HFF-Myc (cell line): ENCODE measurements around the gene ANO4.

Source experiments
- DNase-seq: peaks from one replicate; pipeline ENCODE4 v3.0.0-alpha.2; 2011; ENCODE audit warnings: low read depth; ENCODE audit errors: extremely low read depth
- H3K4me3 ChIP-seq: replicated peaks from 2 replicates; pipeline ENCODE4 v1.5.1; 2011; ENCODE audit warnings: low read depth, mild to moderate bottlenecking, control low read depth, low read length
- TF ChIP-seq, protein P1 (sequence below): IDR thresholded peaks from 2 replicates; pipeline ENCODE4 v1.5.1; 2012; ENCODE audit warnings: mild to moderate bottlenecking, low read depth, low read length, control low read depth; ENCODE audit errors: missing control alignments

ANO4 gene

DNA sequence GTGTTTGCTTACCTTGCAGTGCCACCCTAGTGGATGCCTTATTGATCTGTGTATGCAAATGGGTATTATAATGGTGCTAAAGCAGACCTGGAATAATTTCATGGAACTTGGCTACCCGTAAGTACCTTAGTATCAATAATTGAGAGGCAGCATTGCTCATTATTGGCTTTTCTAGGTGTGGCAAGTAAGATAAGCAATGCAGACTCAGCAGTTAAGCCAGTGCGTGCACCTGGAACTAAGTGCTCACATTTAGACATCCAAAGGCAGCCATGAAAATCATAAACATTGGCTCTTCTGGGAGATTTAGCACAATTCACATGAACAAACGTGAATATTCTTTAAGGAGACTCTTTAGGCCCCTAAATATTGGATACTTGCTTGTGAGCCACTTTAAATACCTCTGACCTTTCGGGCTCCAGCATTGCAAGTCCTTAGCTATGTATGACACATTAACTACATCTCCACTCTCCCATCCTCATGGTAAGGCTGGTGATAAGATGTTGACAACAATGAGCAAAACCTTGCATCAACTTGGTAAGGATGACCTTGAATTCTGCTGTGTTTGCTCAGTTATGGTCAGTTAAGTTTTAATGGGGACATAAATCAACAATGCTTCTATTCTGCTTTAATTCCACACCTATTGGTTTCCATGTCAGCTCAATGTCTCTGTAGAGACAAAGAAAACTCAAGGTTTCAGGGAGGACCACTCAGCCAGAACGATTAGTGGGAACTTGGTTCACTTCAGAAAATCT, 303.4 kb downstream of the ANO4 start:
- no peak overlapping the region for H3K4me3 ChIP-seq
- TF ChIP-seq, protein P1, sequence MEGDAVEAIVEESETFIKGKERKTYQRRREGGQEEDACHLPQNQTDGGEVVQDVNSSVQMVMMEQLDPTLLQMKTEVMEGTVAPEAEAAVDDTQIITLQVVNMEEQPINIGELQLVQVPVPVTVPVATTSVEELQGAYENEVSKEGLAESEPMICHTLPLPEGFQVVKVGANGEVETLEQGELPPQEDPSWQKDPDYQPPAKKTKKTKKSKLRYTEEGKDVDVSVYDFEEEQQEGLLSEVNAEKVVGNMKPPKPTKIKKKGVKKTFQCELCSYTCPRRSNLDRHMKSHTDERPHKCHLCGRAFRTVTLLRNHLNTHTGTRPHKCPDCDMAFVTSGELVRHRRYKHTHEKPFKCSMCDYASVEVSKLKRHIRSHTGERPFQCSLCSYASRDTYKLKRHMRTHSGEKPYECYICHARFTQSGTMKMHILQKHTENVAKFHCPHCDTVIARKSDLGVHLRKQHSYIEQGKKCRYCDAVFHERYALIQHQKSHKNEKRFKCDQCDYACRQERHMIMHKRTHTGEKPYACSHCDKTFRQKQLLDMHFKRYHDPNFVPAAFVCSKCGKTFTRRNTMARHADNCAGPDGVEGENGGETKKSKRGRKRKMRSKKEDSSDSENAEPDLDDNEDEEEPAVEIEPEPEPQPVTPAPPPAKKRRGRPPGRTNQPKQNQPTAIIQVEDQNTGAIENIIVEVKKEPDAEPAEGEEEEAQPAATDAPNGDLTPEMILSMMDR = no peak
- no peak for DNase-seq

DNA sequence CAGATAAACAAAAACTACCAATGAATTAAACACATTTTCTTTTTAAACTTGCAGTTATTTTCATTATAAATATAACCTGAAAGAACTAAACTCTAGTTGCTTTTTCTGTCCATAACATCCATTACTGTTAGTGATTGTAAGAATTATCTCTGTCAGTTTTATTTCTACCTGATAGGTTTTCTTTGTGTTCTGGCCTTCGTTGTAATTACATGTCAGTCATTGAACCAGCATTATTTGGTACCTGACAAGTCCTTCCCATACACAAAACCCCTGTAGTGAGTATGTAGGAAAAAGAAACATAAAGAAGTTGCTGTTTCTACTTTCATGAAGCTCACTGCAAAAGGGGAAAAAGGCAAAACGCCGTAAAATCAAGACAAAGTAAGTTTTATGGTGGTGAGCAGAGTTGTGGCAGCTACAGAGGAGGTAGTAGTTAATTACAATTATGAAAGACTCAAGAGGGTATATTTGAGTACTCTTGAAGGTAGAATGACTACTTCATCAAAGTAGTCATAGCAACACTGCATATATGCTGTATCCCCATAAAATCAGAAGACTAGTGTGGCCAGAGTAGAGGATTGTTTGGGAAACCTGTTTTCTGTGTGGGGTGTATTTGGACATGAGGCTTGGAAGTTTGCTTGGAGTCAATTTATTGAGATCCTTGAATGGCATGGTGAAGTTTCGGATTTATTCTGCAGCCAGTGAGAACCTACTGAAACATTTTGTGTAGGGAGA, 312.6 kb downstream of the ANO4 start:
- TF ChIP-seq, protein P1 = no peak
- no peak overlapping the region for H3K4me3 ChIP-seq
- DNase-seq = no peak

DNA sequence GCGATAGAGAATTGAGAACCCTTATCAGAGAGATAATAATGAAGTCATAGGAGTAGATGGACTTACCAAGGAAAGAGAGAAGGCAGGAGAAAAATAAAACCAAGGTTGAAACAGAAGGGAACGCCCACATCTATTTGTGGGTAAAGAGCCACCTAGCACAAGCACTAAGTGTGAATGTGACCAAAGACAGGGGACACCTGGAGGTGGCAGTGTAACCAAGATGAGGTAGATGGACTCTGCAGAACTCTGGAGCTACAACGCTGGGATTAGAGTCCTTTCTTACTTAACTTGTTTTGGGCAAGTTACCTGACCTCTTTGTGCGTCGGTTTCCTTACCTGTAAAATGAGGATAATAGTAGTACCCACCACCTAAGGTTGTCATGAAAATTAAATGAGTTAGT, 313.6 kb downstream of the ANO4 start:
- TF ChIP-seq, protein P1 = no peak
- DNase-seq = no peak

GRCh38 chr12:101110866-101111265, 316.3 kb downstream of the ANO4 start:
- H3K4me3 ChIP-seq = no peak overlapping the region
- TF ChIP-seq, protein P1 = no peak
- no peak for DNase-seq

More for the DNA sequence above, 313.6 kb downstream of the ANO4 start:
- H3K4me3 ChIP-seq = no peak overlapping the region

DNA sequence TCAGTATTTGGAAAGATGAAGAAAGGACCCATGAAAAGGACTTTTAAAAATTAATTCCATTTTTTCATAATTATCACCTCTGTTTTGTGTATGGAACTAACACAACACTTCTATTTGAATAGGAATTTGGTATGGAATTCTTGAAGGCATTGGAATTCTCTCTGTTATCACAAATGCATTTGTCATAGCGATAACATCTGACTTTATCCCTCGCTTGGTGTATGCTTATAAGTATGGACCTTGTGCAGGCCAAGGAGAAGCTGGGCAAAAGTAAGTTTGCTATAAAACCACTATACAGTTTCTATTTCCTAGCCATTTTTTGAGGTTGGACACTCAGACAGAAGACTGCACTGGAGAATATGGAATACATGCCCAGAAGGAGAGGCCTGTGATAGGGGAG, 316.9 kb downstream of the ANO4 start:
- TF ChIP-seq, protein P1 = no peak
- no peak for DNase-seq
- no peak overlapping the region for H3K4me3 ChIP-seq

GRCh38 chr12:101115326-101115725, 320.8 kb downstream of the ANO4 start:
- DNase-seq = no peak
- TF ChIP-seq, protein P1 = no peak
- no peak overlapping the region for H3K4me3 ChIP-seq
